Upper lobe of left lung (tissue), 6 donors: Measurements from ENCODE around the gene CHRNA4. TPM values are rescaled to one million over a fixed set of nuclear protein-coding genes. Genes with fewer than 3 reads are reported as not detected.
"Not testable (repeated sequence)": the region's sequence is repeated elsewhere in the genome, so short reads cannot be mapped to it uniquely, and the experiment has no call there.

Experiments
- ATAC-seq, 2 donors: fragments of 200-7000 bp; cut with Tn5 transposase; one replicate each; pipeline ENCODE4 v1.9.1; 2022; ENCODE audit warnings: mild to moderate bottlenecking in 2 of 2, moderate library complexity in 2 of 2; ENCODE audit not compliant: low FRiP score in 2 of 2
- DNase-seq, 2 donors: peaks; one replicate each; pipeline ENCODE4 v3.0.0-alpha.2; 2019 to 2020
- H3K27ac ChIP-seq, 4 donors: fragments of 200-600 bp; sonication (generic); one replicate each; pipeline ENCODE4 v1.5.1; 2016 to 2019
- H3K27me3 ChIP-seq, 4 donors: fragments of 200-600 bp; sonication (generic); one replicate each; pipeline ENCODE4 v1.5.1; 2017 to 2019
- H3K36me3 ChIP-seq, 4 donors: fragments of 200-600 bp; sonication (generic); one replicate each; pipeline ENCODE4 v1.5.1; 2016 to 2019
- H3K4me1 ChIP-seq, 4 donors: fragments of 200-600 bp; sonication (generic); one replicate each; pipeline ENCODE4 v1.5.1; 2018 to 2019
- H3K4me3 ChIP-seq, 4 donors: fragments of 200-600 bp; sonication (generic); one replicate each; pipeline ENCODE4 v1.5.1; 2017 to 2019; ENCODE audit warnings: mild to moderate bottlenecking in 2 of 4, moderate library complexity in 1 of 4
- H3K9me3 ChIP-seq, 4 donors: fragments of 200-600 bp; sonication (generic); one replicate each; pipeline ENCODE4 v1.5.1; 2018 to 2019
- EP300 ChIP-seq, 4 donors: sonication (generic); formaldehyde crosslinking; IDR thresholded peaks; one replicate each; pipeline ENCODE4 v1.5.1; 2017; ENCODE audit warnings: antibody characterized with exemption in 4 of 4, control low read depth in 2 of 4
- POLR2A ChIP-seq, 4 donors: fragments of 450-650 bp; IDR thresholded peaks; one replicate each; pipeline ENCODE4 v1.5.1; 2016 to 2017; ENCODE audit warnings: antibody characterized with exemption in 4 of 4, mild to moderate bottlenecking in 2 of 4
- POLR2AphosphoS5 ChIP-seq, 2 donors: sonication (generic); formaldehyde crosslinking; IDR thresholded peaks; one replicate each; pipeline ENCODE4 v1.5.1; 2017; ENCODE audit warnings: antibody characterized with exemption in 2 of 2
- WGBS, 2 donors: methylation state at CpG; one replicate each; pipeline ENCODE4 v1.1.5; 2017 to 2018; 5-methylcytosine and 5-hydroxymethylcytosine counted together
- total RNA-seq, 6 donors: library from RNA; depleted of rRNA in 4 of 6; stranded (reverse); fragments of >200 nt in 4 of 6; gene quantifications; one replicate each; pipeline versions ENCODE4 v1.1.0 to v1.2.1, GENCODE V29; 2016 to 2021
- TF ChIP-seq, protein P1 (sequence below), 6 experiments: fragments of 450-650 bp in 4 of 6; fragments of 200-600 bp in 2 of 6; sonication (generic) in 2 of 6; IDR thresholded peaks; one replicate each; pipeline ENCODE4 v1.5.1; 2016 to 2019; ENCODE audit warnings: antibody characterized with exemption in 6 of 6
- donor health status: DM: no; HTN: no; CAD: no; lungs with moderate emphysema.
- donor health status: DM: no; HTN: yes; CAD: no; lungs with severe emphysema.

Gene CHRNA4
- total RNA-seq, 6 donors from 2014 or later: 0.10 TPM; not detected in 5

DNA sequence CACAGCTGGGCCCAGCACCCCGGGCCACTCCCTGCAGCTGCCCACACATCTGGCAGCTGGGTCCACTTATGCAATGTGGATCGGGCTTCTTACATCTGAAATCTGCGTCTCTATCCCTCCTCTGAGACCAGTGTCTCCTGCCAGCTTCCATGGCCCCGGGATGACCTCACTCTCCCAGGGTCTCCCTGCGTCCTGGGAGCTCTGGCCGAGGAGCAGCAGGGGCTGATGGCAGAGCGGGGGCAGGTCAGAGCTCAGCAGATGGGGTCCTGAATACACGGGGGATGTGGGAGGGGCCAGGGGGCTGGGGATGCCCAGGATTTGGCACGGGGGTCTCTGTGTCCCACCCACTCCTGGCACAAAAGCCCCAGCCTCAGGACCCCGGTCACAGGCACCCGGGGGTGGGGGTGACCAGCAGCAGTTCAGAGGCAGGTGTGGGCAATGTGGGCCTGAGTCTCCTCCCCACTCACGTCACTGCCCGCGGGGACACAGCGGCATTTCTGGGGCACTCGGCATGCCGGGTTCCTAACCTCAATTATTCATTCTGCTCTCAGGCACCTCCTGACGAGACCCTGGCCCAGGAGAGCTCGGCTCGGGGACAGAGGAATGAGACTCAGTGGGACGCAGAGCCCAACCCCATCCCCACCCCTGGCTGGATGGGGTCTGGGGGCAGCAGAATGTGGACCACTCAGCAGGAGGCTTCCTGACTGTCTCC is 16.4 kb downstream of the CHRNA4 start:
- DNase-seq (no peak), ATAC-seq (peak in 1 of 2 donors; percentile 76)
- H3K27ac ChIP-seq: no peak overlapping the region
- H3K36me3 ChIP-seq: no peaks in the 10 kb centered on the region
- H3K4me3 ChIP-seq: no peak overlapping the region
- no peaks in the 10 kb centered on the region for H3K27me3 ChIP-seq
- H3K4me1 ChIP-seq: peaks cover 0 to 9% (median 0%) of the 10 kb centered on the region in 4 donors
- H3K9me3 ChIP-seq: no peaks in the 10 kb centered on the region
- WGBS, 2 donors: 35 to 58% methylated on average over 7 to 21 of the region's 21 CpGs
- TF ChIP-seq EP300 (IDR thresholded peaks at IDR 0.05) (no peak), POLR2A (IDR thresholded peaks at IDR 0.05) (no peak), POLR2AphosphoS5 (IDR thresholded peaks at IDR 0.05) (no peak)
- TF ChIP-seq, protein P1, sequence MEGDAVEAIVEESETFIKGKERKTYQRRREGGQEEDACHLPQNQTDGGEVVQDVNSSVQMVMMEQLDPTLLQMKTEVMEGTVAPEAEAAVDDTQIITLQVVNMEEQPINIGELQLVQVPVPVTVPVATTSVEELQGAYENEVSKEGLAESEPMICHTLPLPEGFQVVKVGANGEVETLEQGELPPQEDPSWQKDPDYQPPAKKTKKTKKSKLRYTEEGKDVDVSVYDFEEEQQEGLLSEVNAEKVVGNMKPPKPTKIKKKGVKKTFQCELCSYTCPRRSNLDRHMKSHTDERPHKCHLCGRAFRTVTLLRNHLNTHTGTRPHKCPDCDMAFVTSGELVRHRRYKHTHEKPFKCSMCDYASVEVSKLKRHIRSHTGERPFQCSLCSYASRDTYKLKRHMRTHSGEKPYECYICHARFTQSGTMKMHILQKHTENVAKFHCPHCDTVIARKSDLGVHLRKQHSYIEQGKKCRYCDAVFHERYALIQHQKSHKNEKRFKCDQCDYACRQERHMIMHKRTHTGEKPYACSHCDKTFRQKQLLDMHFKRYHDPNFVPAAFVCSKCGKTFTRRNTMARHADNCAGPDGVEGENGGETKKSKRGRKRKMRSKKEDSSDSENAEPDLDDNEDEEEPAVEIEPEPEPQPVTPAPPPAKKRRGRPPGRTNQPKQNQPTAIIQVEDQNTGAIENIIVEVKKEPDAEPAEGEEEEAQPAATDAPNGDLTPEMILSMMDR (IDR thresholded peaks at IDR 0.05): no peak

DNA sequence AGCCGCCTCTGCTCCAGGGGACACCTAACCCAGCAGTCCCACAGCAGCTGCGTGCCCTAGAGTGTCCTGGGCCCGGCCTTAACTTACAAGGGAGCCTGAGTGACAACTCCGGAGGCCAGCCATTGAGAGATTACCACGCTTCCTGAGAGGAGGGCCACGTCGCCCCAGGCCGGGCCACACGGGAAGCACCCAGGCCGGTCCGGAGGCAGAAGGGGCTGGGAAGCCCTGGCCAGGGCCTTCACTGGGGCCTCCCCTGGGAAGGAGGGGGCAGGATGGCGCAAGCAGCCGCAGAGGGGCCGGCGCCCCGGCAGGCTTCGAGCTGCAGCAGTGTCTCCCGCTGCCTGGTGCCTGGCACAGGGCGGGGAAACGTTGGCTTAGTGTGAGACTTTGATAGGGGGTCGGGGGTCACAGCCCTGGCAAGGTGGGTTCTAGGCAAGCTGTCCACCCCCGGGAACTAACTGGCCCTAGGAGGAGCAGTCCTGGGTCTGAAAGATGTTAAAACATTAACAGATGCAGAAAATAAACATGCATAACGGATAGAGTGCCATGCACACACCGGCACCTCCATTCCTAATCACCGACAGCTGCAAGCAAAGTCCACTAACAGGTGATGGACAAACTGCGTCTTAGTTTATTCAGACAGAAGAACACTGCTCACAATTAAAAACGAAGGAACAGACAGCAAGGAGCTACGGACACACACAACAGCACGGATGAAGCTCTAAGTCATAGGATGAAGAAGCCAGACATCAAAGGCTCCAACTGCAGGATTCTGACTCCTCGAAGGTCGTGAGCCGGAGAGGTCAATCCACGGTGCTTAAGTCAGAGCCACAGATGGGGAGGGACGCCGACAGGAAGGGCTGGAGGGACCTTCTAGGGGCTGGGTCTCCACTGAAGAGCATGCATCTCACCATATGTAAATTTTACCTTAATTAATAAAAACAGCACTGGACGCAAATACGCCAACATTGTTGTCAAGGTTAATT is 17.4 kb downstream of the CHRNA4 start:
- Histone ChIP-seq H3K4me3 (no peak overlapping the region), H3K27ac (no peak overlapping the region), H3K4me1 (peaks cover 0 to 9% (median 0%) of the 10 kb centered on the region in 4 donors), H3K36me3 (no peaks in the 10 kb centered on the region), H3K27me3 (no peaks in the 10 kb centered on the region), H3K9me3 (no peaks in the 10 kb centered on the region)
- 57 to 59% methylated on average over 33 to 34 of the region's 37 CpGs for WGBS, 2 donors
- DNase-seq (peak in 1 of 2 donors; percentile 79), ATAC-seq (no peak)
- TF ChIP-seq, protein P1 (IDR thresholded peaks at IDR 0.05): no peak
- TF ChIP-seq POLR2A (IDR thresholded peaks at IDR 0.05) (no peak), POLR2AphosphoS5 (IDR thresholded peaks at IDR 0.05) (no peak), EP300 (IDR thresholded peaks at IDR 0.05) (no peak)

DNA sequence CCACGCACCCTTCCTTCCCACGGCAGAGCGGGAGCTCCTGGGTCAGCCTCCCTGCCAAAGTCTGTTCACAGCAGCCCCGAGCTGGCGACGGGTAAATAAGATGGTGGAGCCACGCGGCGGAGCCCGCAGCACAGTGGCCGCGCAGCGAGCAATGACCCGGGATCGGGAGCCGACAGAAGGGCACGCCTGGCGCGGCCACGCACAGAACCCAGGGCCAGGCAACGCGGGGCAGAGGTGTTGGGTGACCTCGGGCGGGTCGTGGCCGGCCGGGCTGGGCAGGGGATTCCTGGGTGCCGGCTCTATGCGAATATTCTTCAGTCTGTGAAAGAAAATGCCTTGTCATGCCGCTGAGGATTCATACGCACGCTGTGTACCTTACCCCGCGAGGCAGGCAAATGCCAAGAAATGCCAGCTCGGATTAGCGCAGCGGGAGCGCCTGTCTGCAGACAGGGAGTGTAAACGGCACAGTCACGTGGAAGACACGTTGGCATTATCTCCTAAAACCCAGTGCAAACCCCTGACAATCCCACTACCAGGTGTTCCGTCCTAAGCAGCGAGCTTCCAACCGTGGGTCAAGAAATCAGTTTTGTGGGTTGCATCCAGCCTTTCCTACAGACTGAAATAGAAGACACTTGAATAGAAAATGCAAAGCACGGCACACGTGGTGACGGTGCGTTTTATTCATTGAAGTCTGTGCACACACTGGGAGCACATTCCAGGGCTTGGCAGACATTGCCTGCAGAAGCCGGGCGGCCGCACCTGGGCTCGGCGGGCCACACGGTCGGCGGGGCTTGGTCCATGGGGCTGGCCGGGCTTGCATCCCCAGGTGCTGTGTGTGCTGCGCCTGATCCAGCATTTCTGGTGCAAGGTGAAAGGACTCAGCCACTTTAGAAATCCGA is 18.3 kb downstream of the CHRNA4 start:
- Histone ChIP-seq H3K9me3 (no peaks in the 10 kb centered on the region), H3K4me1 (peaks cover 0 to 9% (median 0%) of the 10 kb centered on the region in 4 donors), H3K4me3 (no peak overlapping the region), H3K27ac (no peak overlapping the region), H3K36me3 (no peaks in the 10 kb centered on the region), H3K27me3 (no peaks in the 10 kb centered on the region)
- TF ChIP-seq POLR2A (IDR thresholded peaks at IDR 0.05) (no peak), POLR2AphosphoS5 (IDR thresholded peaks at IDR 0.05) (no peak), EP300 (IDR thresholded peaks at IDR 0.05) (no peak)
- TF ChIP-seq, protein P1 (IDR thresholded peaks at IDR 0.05): no peak
- no peak for ATAC-seq
- 87 to 88% methylated on average over 57 to 58 of the region's 59 CpGs for WGBS, 2 donors
- DNase-seq: peak in 1 of 2 donors; percentile 75

DNA sequence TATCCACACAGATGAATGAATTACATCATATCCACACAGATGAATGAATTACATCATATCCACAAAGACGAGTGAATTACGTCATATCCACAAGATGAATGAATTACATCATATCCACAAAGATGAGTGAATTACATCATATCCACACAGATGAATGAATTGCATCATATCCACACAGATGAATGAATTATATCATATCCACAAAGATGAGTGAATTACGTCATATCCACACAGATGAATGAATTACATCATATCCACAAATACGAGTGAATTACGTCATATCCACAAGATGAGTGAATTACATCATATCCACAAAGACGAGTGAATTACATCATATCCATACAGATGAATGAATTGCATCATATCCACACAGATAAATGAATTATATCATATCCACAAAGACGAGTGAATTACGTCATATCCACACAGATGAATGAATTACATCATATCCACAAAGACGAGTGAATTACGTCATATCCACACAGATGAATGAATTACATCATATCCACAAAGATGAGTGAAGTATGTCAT is 20.9 kb downstream of the CHRNA4 start:
- not testable (repeated sequence) for H3K9me3 ChIP-seq, H3K4me1 ChIP-seq, H3K4me3 ChIP-seq, ATAC-seq, DNase-seq, H3K27me3 ChIP-seq, H3K36me3 ChIP-seq, H3K27ac ChIP-seq
- WGBS, 2 donors: 61 to 66% methylated on average over 10 of the region's 10 CpGs

DNA sequence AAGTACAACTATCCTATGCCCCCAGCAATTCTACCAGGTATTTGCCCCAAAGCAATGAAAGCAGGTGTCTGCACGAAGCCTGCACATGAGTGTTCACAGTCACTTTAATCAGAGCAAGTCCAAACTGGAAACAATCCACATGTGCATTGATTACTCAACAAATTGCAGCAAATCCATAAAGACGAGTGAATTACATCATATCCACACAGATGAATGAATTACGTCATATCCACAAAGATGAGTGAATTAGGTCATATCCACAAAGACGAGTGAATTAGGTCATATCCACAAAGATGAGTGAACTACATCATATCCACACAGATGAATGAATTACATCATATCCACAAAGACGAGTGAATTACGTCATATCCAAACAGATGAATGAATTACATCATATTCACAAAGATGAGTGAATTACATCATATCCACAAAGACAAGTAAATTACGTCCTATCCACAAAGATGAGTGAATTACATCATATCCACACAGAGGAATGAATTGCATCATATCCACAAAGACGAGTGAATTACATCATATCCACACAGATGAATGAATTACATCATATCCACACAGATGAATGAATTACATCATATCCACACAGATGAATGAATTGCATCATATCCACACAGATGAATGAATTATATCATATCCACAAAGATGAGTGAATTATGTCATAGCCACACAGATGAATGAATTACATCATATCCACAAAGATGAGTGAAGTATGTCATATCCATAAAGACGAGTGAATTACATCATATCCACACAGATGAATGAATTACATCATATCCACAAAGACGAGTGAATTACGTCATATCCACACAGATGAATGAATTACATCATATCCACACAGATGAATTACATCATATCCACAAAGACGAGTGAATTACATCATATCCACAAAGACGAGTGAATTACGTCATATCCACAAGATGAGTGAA is 21.7 kb downstream of the CHRNA4 start:
- H3K9me3 ChIP-seq, H3K4me3 ChIP-seq, ATAC-seq, H3K4me1 ChIP-seq, DNase-seq, H3K27me3 ChIP-seq, H3K27ac ChIP-seq, H3K36me3 ChIP-seq: not testable (repeated sequence)
- WGBS, 2 donors: 56 to 66% methylated on average over 14 of the region's 14 CpGs
